Hepatic stellate cell (primary cell): Measurements from ENCODE around the gene ALOXE3.

Source experiments
- DNase-seq: peaks from one replicate; pipeline ENCODE4 v3.0.0; 2011; ENCODE audit warnings: low spot score

Gene ALOXE3

GRCh38 chr17:8141741-8142140, 23.4 kb upstream of the ALOXE3 start:
- DNase-seq: no peak

- DNase-seq: no peak
These were observed 22.7 kb upstream of the ALOXE3 start for GRCh38 chr17:8141045-8141444.

- DNase-seq: no peak
These were observed 22.0 kb upstream of the ALOXE3 start for GRCh38 chr17:8140065-8141029.

GRCh38 chr17:8138672-8139371, 20.5 kb upstream of the ALOXE3 start:
- DNase-seq: peak; percentile 89

- DNase-seq: no peak
These were observed 20.0 kb upstream of the ALOXE3 start for GRCh38 chr17:8138374-8138671.

- DNase-seq: no peak
These were observed 19.5 kb upstream of the ALOXE3 start for GRCh38 chr17:8137645-8138373.

GRCh38 chr17:8133941-8134340, 15.6 kb upstream of the ALOXE3 start:
- DNase-seq: no peak

- no peak for DNase-seq
These were observed 15.1 kb upstream of the ALOXE3 start for GRCh38 chr17:8133399-8133798.

- peak; percentile 53 for DNase-seq
These were observed 13.6 kb upstream of the ALOXE3 start for GRCh38 chr17:8131844-8132441.

GRCh38 chr17:8128125-8128784, 9.9 kb upstream of the ALOXE3 start:
- DNase-seq: no peak

- DNase-seq: peak; percentile 54
These were observed 8.3 kb upstream of the ALOXE3 start for GRCh38 chr17:8126491-8127066.

- peak; percentile 49 for DNase-seq
These were observed 7.7 kb upstream of the ALOXE3 start for GRCh38 chr17:8125947-8126490.

GRCh38 chr17:8125154-8125946, 7.0 kb upstream of the ALOXE3 start:
- DNase-seq: peak; percentile 78

GRCh38 chr17:8124350-8125153, 6.2 kb upstream of the ALOXE3 start:
- no peak for DNase-seq

GRCh38 chr17:8123695-8124349, 5.5 kb upstream of the ALOXE3 start, which contains the start of gene HES7:
TSS of gene HES7 (minus strand) at chr17:8124106. CDS start at chr17:8124084, 22 bp downstream.
- DNase-seq: peak; percentile 36

GRCh38 chr17:8122924-8123694, 4.8 kb upstream of the ALOXE3 start:
- peak; percentile 59 for DNase-seq

GRCh38 chr17:8122422-8122923, 4.2 kb upstream of the ALOXE3 start:
- DNase-seq: peak; percentile 71
